Middle frontal gyrus (tissue), 1 donor: ENCODE measurements around the gene ALPP.
"Not testable (repeated sequence)": the region's sequence is repeated elsewhere in the genome, so short reads cannot be mapped to it uniquely, and the experiment has no call there.

Source experiments
- DNase-seq: peaks from one replicate; pipeline ENCODE4 v3.0.0-alpha.2; 2015; ENCODE audit warnings: low spot score; ENCODE audit errors: extremely low spot score

ALPP gene

GRCh38 chr2:232378735-232379151 is at the start of gene ALPP:
ALPP (plus strand) TSS chr2:232378751; CDS start chr2:232378803, 52 bp downstream.
- not testable (repeated sequence) for DNase-seq

DNA sequence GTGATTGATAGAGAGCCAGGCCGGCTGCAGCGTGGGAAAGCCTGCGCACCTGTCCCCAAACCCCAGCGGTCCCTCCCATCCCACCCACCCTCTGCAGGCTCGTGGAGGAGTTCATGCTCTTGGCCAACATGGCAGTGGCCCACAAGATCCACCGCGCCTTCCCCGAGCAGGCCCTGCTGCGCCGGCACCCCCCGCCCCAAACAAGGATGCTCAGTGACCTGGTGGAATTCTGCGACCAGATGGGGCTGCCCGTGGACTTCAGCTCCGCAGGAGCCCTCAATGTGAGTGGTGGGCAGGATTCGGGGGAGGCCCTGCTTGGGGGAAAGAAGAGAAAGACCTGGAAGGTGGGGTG is 48.9 kb upstream of the ALPP start:
- no peak for DNase-seq

DNA sequence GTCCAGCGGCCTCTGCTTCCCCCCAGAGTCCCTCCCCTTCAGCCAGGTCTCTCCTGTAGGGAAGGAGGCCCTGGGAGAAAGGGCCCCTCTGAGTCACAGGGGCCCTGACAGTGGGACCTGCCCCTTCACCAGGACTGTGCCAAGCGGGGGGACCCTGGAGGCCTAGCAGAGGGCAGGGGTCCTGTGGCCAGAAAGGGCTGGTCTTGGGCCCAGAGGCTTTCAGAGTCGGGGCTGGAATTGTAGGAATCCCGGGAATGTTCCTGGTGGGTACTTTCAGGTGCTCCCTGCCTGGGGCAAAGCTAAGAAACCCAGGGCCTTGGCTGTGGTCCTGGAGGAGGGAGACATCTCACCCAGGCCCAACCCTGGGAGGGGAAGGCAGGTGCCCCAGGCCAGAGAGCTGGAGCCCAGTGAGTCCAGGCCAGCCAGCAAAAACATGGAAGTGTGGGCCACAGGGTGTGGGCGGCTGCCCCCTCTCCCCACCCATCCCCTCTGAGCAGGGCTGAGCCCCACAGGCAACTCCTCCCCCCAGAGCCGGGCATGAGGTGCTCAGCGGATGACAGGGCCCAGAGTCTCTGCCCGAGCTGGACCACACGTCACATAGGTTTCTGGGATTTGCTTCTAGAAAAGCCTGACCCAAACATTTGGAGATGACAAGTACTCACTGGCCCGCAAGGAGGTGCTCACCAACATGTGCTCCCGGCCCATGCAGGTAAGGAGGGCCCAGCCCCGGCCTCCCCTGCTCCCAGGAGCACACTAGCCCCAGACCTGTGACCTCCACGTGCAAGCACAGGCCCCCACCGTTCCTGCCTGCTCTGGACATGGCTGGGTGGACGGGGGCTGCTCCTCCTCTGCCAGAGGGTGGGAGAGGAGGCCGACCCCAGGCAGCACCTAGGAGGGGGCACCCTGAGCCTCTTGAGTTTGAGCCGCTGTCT is 48.2 kb upstream of the ALPP start:
- no peak for DNase-seq

DNA sequence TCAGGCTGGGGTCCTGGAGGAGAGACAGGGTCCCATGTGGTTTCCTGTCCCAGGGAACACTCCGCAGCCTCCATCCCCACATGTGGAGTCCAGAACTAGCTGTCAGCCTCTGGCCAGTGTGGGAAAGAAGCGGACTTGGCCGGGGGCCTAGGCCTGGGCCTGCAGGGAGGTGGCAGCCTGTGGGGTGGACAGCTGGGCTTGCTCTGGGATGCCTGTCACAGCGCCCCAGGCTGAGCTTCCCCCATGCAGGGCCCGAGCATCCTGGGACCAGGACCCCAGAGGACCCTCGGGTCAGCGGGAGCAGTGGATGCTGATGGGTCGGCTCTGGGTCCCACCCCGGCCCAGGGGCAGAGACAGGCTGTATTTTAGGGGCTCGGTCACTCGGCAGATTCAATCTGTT is 47.5 kb upstream of the ALPP start:
- DNase-seq, result not testable (repeated sequence)

DNA sequence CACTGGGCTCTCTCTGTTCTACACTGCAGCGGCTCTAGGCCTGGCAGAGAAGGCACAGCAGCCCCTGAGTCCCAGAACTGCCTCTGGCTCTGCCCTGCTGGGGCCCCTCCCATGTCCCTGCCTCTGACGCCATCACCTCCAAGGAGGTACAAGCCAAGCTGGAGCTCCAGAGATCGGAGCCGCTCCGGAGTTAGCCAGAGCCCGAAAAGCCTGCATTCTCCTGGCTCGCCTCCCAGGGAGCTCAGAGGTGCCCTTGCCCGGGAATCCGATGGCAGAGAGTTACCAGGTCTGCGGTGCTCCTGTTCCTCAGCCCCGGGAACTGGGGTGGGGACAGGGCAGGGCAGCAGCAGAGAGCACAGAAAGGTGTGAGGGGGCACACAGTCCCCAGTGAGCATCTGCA is 46.9 kb upstream of the ALPP start:
- not testable (repeated sequence) for DNase-seq

DNA sequence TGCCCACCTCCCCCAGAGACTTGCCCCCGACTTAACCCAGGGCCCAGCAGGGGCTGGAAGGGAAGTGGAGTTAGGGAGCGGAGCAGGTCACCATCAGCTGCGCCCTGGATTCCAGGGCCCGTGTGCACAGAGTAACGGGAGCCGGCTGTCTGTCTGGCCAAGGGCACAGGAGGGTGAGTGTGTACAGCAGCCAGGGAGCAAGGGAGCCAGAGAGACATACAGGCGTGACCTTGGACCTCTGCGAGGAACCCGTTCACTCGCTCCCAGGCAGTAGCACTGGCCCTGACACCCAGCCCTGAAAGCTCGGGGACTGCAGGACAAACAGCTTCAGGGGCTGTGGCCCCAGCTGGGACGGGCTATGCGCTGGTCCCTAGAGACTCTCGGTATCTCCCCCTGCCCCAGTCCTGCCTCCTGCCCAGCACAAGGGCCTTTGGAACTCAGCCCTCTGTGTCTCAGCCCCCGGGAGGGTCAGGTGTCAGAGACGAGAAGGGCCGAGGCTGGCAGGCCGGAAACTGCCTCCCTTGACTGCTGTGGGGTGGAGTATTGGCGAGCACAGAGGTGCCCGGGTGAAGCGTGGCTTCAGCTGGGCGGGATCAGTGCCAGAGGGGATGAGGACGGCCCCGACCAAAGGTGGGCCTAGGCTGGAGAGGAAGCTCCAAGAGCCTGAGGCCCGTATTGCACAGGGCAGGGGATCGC is 46.2 kb upstream of the ALPP start:
- not testable (repeated sequence) for DNase-seq

- DNase-seq, result no peak
These were observed 45.7 kb upstream of the ALPP start for GRCh38 chr2:232332940-232333259.

GRCh38 chr2:232333361-232334135 is 45.0 kb upstream of the ALPP start:
- DNase-seq, result no peak

- not testable (repeated sequence) for DNase-seq
These were observed 44.2 kb upstream of the ALPP start for GRCh38 chr2:232334136-232334884.

- not testable (repeated sequence) for DNase-seq
These were observed 43.7 kb upstream of the ALPP start for GRCh38 chr2:232334885-232335205.

GRCh38 chr2:232335206-232335858 is 43.2 kb upstream of the ALPP start:
- not testable (repeated sequence) for DNase-seq

- DNase-seq, result no peak
These were observed 42.7 kb upstream of the ALPP start for GRCh38 chr2:232335859-232336215.

- no peak for DNase-seq
These were observed 42.3 kb upstream of the ALPP start for GRCh38 chr2:232336241-232336736.

GRCh38 chr2:232336981-232337720 is 41.4 kb upstream of the ALPP start:
- DNase-seq, result no peak

GRCh38 chr2:232338094-232338758 is 40.3 kb upstream of the ALPP start:
- not testable (repeated sequence) for DNase-seq

DNA sequence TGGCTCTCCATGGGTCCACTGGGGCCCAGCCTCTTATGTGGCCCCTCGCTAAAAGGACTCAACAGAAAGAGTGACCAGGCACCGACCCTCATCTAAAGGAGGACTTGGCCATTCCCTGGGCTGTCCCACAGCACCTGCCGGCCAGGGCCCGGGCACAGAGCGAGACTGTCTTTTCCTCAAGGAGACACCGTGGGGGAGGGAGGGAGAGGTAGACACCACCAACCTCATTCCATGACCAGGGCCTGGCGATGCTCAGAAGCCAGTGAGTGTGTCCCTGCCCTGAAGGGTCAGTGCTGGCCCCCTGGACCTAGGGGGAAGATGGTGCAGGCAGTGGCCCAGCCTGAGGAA is 39.8 kb upstream of the ALPP start:
- DNase-seq, result no peak

DNA sequence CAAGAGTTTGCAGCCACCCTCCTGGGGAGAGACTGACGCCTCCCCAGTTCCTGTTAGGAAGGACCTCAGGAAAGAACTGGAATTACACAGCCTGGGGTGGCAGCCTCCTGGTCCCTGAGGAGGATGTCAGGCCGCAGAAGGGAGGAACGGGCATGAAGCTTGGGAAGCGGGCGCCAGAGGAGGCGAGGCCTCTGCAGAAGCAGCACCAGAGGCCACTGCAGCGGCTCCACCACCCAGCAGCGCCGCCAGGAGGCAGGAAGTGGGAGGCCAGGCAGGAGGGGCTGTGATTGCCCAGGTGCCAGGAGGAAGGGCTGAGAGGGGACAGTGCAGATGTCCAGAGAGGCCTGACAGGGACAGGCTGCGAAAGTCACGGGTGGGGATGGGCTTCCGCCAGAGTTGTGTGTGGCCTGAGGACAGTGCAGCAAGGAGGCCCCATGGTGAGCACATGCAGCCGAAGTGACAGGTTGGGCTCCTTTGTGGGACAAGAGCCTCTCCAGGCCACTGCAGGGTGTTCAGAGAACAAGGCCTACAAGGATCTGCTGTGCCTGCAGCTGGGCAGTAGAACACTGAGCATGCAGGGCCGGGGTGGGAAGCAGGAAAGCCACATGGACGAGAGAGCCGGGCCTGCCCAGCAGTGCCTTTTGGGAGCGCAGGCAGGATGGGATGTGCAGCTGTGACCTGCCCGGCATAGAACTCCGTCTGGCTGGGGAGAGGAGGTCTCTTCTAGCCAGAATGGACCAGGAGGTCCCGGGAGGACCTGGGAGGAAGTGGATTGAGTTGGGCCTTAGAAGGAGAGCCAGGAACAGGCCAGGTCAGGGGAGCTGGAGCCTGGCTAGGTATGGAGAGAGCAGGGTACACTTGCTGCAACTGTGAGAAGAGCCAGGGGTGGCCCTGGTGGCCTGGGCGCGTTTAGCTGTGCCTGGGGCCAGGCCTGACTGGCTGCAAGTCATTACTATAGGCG is 39.1 kb upstream of the ALPP start:
- DNase-seq, result no peak

DNA sequence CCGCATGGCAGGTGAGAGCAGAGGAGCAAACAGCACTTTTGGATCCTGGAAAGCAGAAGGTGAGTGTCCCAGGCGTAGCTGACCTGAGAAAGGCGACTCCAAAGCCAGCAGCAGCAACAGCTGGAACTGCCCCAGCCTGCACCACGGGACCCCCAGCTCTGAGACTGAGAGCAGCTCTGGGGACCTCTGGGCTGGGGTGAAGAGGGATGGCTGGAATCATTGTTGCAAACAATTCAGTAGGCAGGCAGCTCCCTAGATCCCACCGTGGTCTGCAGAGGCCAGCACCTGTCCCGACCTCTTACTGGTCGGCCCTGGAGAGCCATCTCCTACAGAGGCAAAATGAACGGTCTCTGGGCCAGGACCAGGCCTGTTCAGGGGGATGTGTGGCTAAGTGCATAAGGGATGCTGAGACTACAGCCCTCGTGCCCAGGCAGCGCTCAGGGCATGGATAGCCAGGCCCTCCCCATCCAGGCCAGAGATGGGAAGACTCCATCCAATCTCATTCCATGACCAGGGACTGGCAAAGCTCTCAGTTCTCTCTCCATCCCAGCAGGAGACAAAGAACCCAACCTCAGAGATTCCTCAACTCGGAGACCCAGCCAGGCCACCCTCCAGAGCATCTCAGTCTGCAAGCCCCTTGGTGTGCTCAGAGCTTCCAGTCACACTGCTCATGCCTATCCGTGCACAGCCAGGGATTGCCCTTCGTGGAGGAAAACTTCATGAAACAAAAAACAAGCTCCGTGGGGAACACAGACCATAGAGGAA is 38.2 kb upstream of the ALPP start:
- no peak for DNase-seq
